ENCODE measurements around the gene ATRNL1. TPM values are rescaled to one million over a fixed set of nuclear protein-coding genes. Genes with fewer than 3 reads are reported as not detected.

Gene ATRNL1
- total and polyA plus RNA-seq, 2 of the 8 experiments (the other 6 are each of a cell fraction or from before 2014, with no cell fraction given): 5.1 to 17.6 TPM

DNA sequence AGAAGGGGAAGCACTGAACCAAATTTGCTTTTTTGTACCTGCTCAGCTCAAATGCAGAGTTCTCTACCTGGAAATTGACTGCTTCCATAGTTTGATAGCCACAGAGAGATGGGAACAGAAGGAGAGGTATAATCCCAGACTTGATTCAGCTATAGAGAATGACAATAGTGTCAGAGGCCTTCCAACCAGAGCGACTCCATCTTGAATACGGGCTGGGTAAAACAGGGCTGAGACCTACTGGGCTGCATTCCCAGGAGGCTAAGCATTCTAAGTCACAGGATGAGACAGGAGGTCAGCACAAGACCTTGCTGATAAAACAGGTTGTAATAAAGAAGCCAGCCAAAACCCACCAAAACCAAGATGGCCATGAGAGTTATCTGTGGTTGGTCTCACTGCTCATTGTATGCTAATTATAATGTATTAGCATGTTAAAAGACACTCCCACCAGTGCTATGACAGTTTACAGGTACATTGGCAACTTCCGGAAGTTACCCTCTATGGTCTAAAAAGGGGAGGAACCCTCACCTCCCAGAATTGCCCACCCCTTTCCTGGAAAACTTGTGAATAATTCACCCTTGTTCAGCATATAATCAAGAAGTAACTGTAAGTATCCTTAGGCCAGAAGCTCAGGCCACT, 42.7 kb upstream of the ATRNL1 start:
- H3K27me3 ChIP-seq (replicated peaks in 1 of 4; ENCODE audit: control insufficient read depth in 3 of 4, extremely low read depth in 1 of 4, insufficient read depth in 3 of 4, low read length in 3 of 4): no peaks in the 10 kb centered on the region
- no peak overlapping the region for H4K91ac ChIP-seq (replicated peaks; ENCODE audit: insufficient read length, low read length)
- no peak overlapping the region for H4K8ac ChIP-seq (ENCODE audit: extremely low read depth, insufficient read depth, low read length)
- no peaks in the 10 kb centered on the region for H3K23me2 ChIP-seq (ENCODE audit: low read depth, low read length)
- no peak overlapping the region for H3K4ac ChIP-seq (replicated peaks; ENCODE audit: insufficient read length, low read depth, low read length)
- no peaks in the 10 kb centered on the region for H3K79me1 ChIP-seq (ENCODE audit: low read depth, low read length)
- H3K18ac ChIP-seq (ENCODE audit: extremely low read depth, low read length): no peak overlapping the region
- H2BK5ac ChIP-seq (ENCODE audit: low read depth, low read length): peak overlapping the region; percentile 63; the same call in 1 of the 2 replicates
- DNase-seq (ENCODE audit: low read depth in 1 of 2, low spot score in 2 of 2): no peak
- H3K56ac ChIP-seq (replicated peaks; ENCODE audit: insufficient read length, low read depth, low read length): no peak overlapping the region
- no peak overlapping the region for H3K4me3 ChIP-seq (ENCODE audit: extremely low read depth in 1 of 4, insufficient read depth in 2 of 4, low read depth in 3 of 4, low read length in 4 of 4)
- H2BK15ac ChIP-seq (ENCODE audit: low read length): no peak overlapping the region
- H3K79me2 ChIP-seq (ENCODE audit: control insufficient read depth in 1 of 2, insufficient read depth in 2 of 2, low read length in 2 of 2): no peaks in the 10 kb centered on the region
- ChIA-PET CTCF (ENCODE audit: partially characterized antibody) (interaction anchor here (1.0 to 11.8 kb wide), 3 partner anchors 9 to 173 kb away, joined by 3 to 91 read pairs (median 4); no protein-coding TSS in a partner anchor), POLR2A (ENCODE audit: partially characterized antibody) (interaction anchor here (2.3 kb wide), 1 partner anchor 9 kb away, joined by 7 read pairs; no protein-coding TSS in a partner anchor)
- FAIRE-seq: no peak
- no peak overlapping the region for H3K23ac ChIP-seq (ENCODE audit: insufficient read length)
- H2BK20ac ChIP-seq (ENCODE audit: low read length): peak overlapping the region; percentile 62; the same call in 1 of the 2 replicates
- peak overlapping the region; percentile 51; the same call in 1 of the 2 replicates for H2BK12ac ChIP-seq (ENCODE audit: low read depth, low read length)
- H3K14ac ChIP-seq (ENCODE audit: insufficient read length): no peak overlapping the region
- H3K9ac ChIP-seq (replicated peaks in 1 of 4; ENCODE audit: extremely low read depth in 1 of 4, low read depth in 3 of 4, low read length in 3 of 4): no peak overlapping the region
- no peak overlapping the region for H3K27ac ChIP-seq (ENCODE audit: low read depth, low read length)
- H3K4me1 ChIP-seq (replicated peaks in 1 of 4; ENCODE audit: control insufficient read depth in 3 of 4, insufficient read depth in 4 of 4, low read length in 3 of 4): peaks cover 0 to 2% (median 0%) of the 10 kb centered on the region in 4 experiments; a peak in 2 of 7 replicates
- WGBS, 2 experiments (ENCODE audit: extremely low coverage in 1 of 2, insufficient coverage in 1 of 2, insufficient read length in 1 of 2, insufficient replicate concordance in 2 of 2, low coverage in 1 of 2, low lambda C conversion rate in 2 of 2, missing lambda C conversion rate in 1 of 2): 96% methylated on average over 3 of the region's 3 CpGs; no CpG with 5 or more reads in 1 of the 2 experiments
- peak; percentile 31; the same call in 1 of the 2 replicates for TF ChIP-seq YY1 (IDR thresholded peaks at IDR 0.05; ENCODE audit: low read depth, low read length)
- TF ChIP-seq SIX5 (IDR thresholded peaks at IDR 0.05; ENCODE audit: low read depth, low read length): no peak
- TF ChIP-seq USF2 (IDR thresholded peaks at IDR 0.05; ENCODE audit: low read length): no peak
- TF ChIP-seq CEBPB (IDR thresholded peaks at IDR 0.05; ENCODE audit: low read depth, low read length): no peak
- no peak overlapping the region for H4K5ac ChIP-seq (ENCODE audit: insufficient read length, low read depth, low read length)
- no peak overlapping the region for H2AK5ac ChIP-seq (ENCODE audit: low read depth, low read length)
- peak overlapping the region; percentile 60 for H2AFZ ChIP-seq (ENCODE audit: low read length)
- H3K4me2 ChIP-seq (ENCODE audit: insufficient read depth in 1 of 2, low read depth in 2 of 2, low read length in 2 of 2): no peak overlapping the region
- no peaks in the 10 kb centered on the region for H4K20me1 ChIP-seq (replicated peaks in 1 of 2; ENCODE audit: control insufficient read depth in 1 of 2, insufficient read depth in 2 of 2, low read length in 2 of 2)
- no peak overlapping the region for H2BK120ac ChIP-seq (replicated peaks; ENCODE audit: low read depth, low read length)
- H3K36me3 ChIP-seq (ENCODE audit: control insufficient read depth in 2 of 4, insufficient read depth in 4 of 4, low read length in 3 of 4): no peaks in the 10 kb centered on the region
- H3K9me3 ChIP-seq (ENCODE audit: insufficient read depth in 2 of 2, low read depth in 1 of 2, low read length in 1 of 2): no peaks in the 10 kb centered on the region

Measured in H1 (cell line).